Endothelial cell of umbilical vein (primary cell): ENCODE results near the gene BGN. TPM values are rescaled to one million over a fixed set of nuclear protein-coding genes. Genes with fewer than 3 reads are reported as not detected.

Experiments
- BruUV-seq: library from RNA; stranded (reverse); fragments of 400-500 nt; replicated peaks from 2 replicates; lab custom pipeline; 2021; lab: Mats Ljungman, UMichigan
- CTCF ChIA-PET: fragments of 300-600, 350-600 bp; sonication (Branson Sonifier 250); formaldehyde crosslinking; loops from one replicate; lab custom pipeline; 2021; ENCODE audit warnings: antibody characterized with exemption, inconsistent platforms; lab: Charles Lee
- POLR2A ChIA-PET: fragments of 300-600, 350-600 bp; sonication (Branson Sonifier 250); formaldehyde crosslinking; loops from one replicate; lab custom pipeline; 2021; ENCODE audit warnings: antibody characterized with exemption, inconsistent platforms; lab: Charles Lee
- DNase-seq: peaks from one replicate; pipeline ENCODE4 v3.0.0-alpha.2; 2011; ENCODE audit warnings: low read depth, low spot score
- FAIRE-seq: peaks from 2 replicates; lab custom pipeline; 2011; peaks lifted over from hg19 to GRCh38; lab: Jason Lieb, UNC
- H2AFZ ChIP-seq: 2 replicates; pipeline ENCODE4 v1.6.0; 2012; ENCODE audit warnings: low read depth, low read length, control low read depth, inconsistent platforms
- H3K27ac ChIP-seq: 2 replicates; pipeline ENCODE4 v1.5.1; 2011; ENCODE audit warnings: low read depth, mild to moderate bottlenecking, control low read depth, low read length, moderate library complexity; ENCODE audit not compliant: insufficient read depth
- H3K27me3 ChIP-seq, 2 experiments: 2 replicates each; pipeline versions ENCODE4 v1.6.0 to v1.6.1; 2011; ENCODE audit warnings: low read length in 2 of 2, mixed read lengths in 1 of 2; ENCODE audit not compliant: control insufficient read depth in 2 of 2, insufficient read depth in 2 of 2
- H3K36me3 ChIP-seq, 2 experiments: 2 replicates in 1 of 2; 3 replicates in 1 of 2; pipeline ENCODE4 v1.5.1; 2011; ENCODE audit warnings: low read length in 2 of 2, mild to moderate bottlenecking in 1 of 2, moderate library complexity in 1 of 2; ENCODE audit not compliant: control insufficient read depth in 2 of 2, insufficient read depth in 2 of 2; ENCODE audit errors: extremely low read depth in 1 of 2
- H3K4me1 ChIP-seq: 3 replicates; pipeline ENCODE4 v1.5.1; 2011; ENCODE audit warnings: mild to moderate bottlenecking, low read length; ENCODE audit not compliant: control insufficient read depth, insufficient read depth; ENCODE audit errors: extremely low read depth
- H3K4me2 ChIP-seq: 2 replicates; pipeline ENCODE4 v1.6.1; 2011; ENCODE audit warnings: low read length, control low read depth, mixed read lengths; ENCODE audit not compliant: insufficient read depth
- H3K4me3 ChIP-seq, 3 experiments: fragments of 200-600 bp in 1 of 3; sonication (generic), shearing (Covaris generic) in 1 of 3; replicated peaks in 1 of 3; 2 replicates each; pipeline ENCODE4 v1.5.1; 2011 to 2016; ENCODE audit warnings: control low read depth in 3 of 3, low read length in 3 of 3, mild to moderate bottlenecking in 2 of 3, inconsistent platforms in 1 of 3, low read depth in 1 of 3, moderate library complexity in 1 of 3; ENCODE audit not compliant: insufficient read depth in 1 of 3
- H3K79me2 ChIP-seq: 2 replicates; pipeline ENCODE4 v1.6.0; 2012; ENCODE audit warnings: low read length, inconsistent platforms; ENCODE audit not compliant: control insufficient read depth, insufficient read depth
- H3K9ac ChIP-seq: replicated peaks from 2 replicates; pipeline ENCODE3; 2011; ENCODE audit warnings: low read length, control low read depth; ENCODE audit not compliant: insufficient read depth; ENCODE audit errors: extremely low read depth
- H3K9me1 ChIP-seq: replicated peaks from 3 replicates; pipeline ENCODE4 v1.6.0; 2011; ENCODE audit warnings: mild to moderate bottlenecking, low read length; ENCODE audit not compliant: control insufficient read depth, insufficient read depth; ENCODE audit errors: extremely low read depth
- H3K9me3 ChIP-seq: replicated peaks from 2 replicates; pipeline ENCODE4 v1.5.1; 2012; ENCODE audit warnings: low read length, inconsistent platforms; ENCODE audit not compliant: control insufficient read depth, insufficient read depth
- H4K20me1 ChIP-seq: replicated peaks from 2 replicates; pipeline ENCODE3; 2011; ENCODE audit warnings: mild to moderate bottlenecking, low read length; ENCODE audit not compliant: control insufficient read depth, insufficient read depth; ENCODE audit errors: extremely low read depth
- EZH2 ChIP-seq: IDR thresholded peaks from 2 replicates; pipeline ENCODE4 v1.6.1; 2012; ENCODE audit warnings: borderline replicate concordance, low read depth, mild to moderate bottlenecking, moderate library complexity, low read length, inconsistent platforms; ENCODE audit not compliant: severe bottlenecking
- FOS ChIP-seq: IDR thresholded peaks from 2 replicates; pipeline ENCODE4 v1.6.1; 2011; ENCODE audit warnings: mild to moderate bottlenecking, low read length, moderate library complexity, borderline replicate concordance; ENCODE audit not compliant: insufficient read depth
- GATA2 ChIP-seq: IDR thresholded peaks from 2 replicates; pipeline ENCODE4 v1.7.0; 2011; ENCODE audit warnings: low read depth, mild to moderate bottlenecking, moderate library complexity, mixed read lengths, low read length; ENCODE audit not compliant: insufficient read length, insufficient read depth
- JUN ChIP-seq: IDR thresholded peaks from 2 replicates; pipeline ENCODE4 v1.6.1; 2011; ENCODE audit warnings: borderline replicate concordance, low read depth; ENCODE audit not compliant: insufficient read length, insufficient read depth
- MYC ChIP-seq: IDR thresholded peaks from one replicate; pipeline ENCODE4 v1.6.1; 2011; ENCODE audit warnings: mild to moderate bottlenecking, low read depth, low read length
- POLR2A ChIP-seq: IDR thresholded peaks from 2 replicates; pipeline ENCODE4 v1.6.1; 2012; ENCODE audit warnings: low read depth, mild to moderate bottlenecking, control low read depth, low read length
- POLR2AphosphoS5 ChIP-seq: IDR thresholded peaks from 2 replicates; pipeline ENCODE4 v1.6.1; 2012; ENCODE audit warnings: low read depth, mild to moderate bottlenecking, control low read depth, low read length, moderate library complexity; ENCODE audit not compliant: insufficient read depth
- dilution Hi-C: fragments of 300-500 bp; cut with MboI; formaldehyde crosslinking; loops from one replicate; pipeline ENCODE4 v1.15.0; 2019; ENCODE audit warnings: low sequenced_read_pairs; ENCODE audit not compliant: extremely low pct_ligation_motif_present
- intact Hi-C: fragments of 100-400 bp; cut with micrococcal nuclease; formaldehyde crosslinking; loops from one replicate; pipeline ENCODE4 v1.10.0; 2022
- polyA plus RNA-seq, 4 experiments: library from polyadenylated mRNA; depleted of rRNA in 3 of 4; stranded (reverse) in 3 of 4; unstranded in 1 of 4; fragments of >200 nt; gene quantifications; 2 replicates each; pipeline versions ENCODE4 v1.2.1 to v1.2.3, GENCODE V29; 2011 to 2012; ENCODE audit warnings: missing spikeins in 1 of 4
- total RNA-seq: library from RNA; stranded (reverse); gene quantifications from 2 replicates; pipeline ENCODE4 v1.2.3, GENCODE V29; 2021
- TF ChIP-seq, protein P1 (sequence below), 2 donors: IDR thresholded peaks; 1 replicate in 1 of 2; 2 replicates in 1 of 2; pipeline ENCODE4 v1.5.1; 2011; ENCODE audit warnings: low read length in 2 of 2, mild to moderate bottlenecking in 2 of 2, moderate library complexity in 2 of 2, control low read depth in 1 of 2, inconsistent platforms in 1 of 2, low read depth in 1 of 2; ENCODE audit not compliant: insufficient read depth in 1 of 2; ENCODE audit errors: extremely low read depth in 1 of 2
- TF ChIP-seq, protein P2 (sequence below): IDR thresholded peaks from 2 replicates; pipeline ENCODE4 v1.6.1; 2011; ENCODE audit not compliant: insufficient read depth, insufficient read length

The BGN gene
- total and polyA plus RNA-seq, 2 donors (not counting 3 experiments of a cell fraction or from before 2014, with no cell fraction given): 479 to 879 TPM

DNA sequence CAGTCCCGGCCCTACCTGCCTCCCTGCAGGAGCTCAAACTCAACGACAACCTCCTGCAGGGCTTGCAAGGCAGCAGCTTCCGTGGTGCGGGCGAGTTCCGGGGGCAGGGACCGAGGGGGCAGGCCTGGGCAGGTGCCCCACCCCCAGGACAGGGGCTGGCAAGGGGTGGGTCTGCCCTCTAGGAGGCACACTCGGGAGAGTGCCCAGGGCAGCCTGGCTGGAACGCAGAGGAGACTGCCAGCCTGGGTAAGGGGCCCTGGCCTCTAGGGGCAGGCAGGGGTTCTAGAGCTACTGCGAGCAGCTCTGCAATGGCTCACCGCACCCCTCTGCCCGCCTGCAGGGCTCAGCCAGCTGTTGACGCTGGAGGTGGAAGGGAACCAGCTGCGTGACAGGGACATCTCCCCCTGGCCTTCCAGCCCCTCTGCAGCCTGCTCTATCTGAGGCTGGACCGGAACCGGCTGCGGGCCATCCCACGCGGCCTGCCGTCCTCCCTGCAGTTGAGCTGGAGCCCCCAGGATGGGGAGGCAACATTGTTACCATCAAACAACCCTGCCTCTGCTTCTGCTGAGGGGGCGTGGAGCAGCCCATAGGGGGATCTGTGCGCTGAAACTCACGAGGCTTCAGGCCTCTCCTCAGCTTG, 12.3 kb upstream of the BGN start:
- TF ChIP-seq POLR2A: no peak
- no peak for TF ChIP-seq JUN
- TF ChIP-seq EZH2: no peak
- TF ChIP-seq, protein P1, sequence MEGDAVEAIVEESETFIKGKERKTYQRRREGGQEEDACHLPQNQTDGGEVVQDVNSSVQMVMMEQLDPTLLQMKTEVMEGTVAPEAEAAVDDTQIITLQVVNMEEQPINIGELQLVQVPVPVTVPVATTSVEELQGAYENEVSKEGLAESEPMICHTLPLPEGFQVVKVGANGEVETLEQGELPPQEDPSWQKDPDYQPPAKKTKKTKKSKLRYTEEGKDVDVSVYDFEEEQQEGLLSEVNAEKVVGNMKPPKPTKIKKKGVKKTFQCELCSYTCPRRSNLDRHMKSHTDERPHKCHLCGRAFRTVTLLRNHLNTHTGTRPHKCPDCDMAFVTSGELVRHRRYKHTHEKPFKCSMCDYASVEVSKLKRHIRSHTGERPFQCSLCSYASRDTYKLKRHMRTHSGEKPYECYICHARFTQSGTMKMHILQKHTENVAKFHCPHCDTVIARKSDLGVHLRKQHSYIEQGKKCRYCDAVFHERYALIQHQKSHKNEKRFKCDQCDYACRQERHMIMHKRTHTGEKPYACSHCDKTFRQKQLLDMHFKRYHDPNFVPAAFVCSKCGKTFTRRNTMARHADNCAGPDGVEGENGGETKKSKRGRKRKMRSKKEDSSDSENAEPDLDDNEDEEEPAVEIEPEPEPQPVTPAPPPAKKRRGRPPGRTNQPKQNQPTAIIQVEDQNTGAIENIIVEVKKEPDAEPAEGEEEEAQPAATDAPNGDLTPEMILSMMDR (IDR thresholded peaks at IDR 0.05; ENCODE audit: extremely low read depth in 1 of 2, insufficient read depth in 1 of 2, low read depth in 1 of 2, low read length in 2 of 2): no peak
- TF ChIP-seq POLR2AphosphoS5: no peak
- TF ChIP-seq, protein P2, sequence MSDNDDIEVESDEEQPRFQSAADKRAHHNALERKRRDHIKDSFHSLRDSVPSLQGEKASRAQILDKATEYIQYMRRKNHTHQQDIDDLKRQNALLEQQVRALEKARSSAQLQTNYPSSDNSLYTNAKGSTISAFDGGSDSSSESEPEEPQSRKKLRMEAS: no peak
- TF ChIP-seq FOS: no peak
- TF ChIP-seq MYC: no peak
- no peak for TF ChIP-seq GATA2
- no peaks in the 10 kb centered on the region for H3K79me2 ChIP-seq
- ChIA-PET CTCF (interaction anchor here (1.5 to 1.8 kb wide), 2 partner anchors 12 kb away, joined by 3 to 4 read pairs; partner anchors contain the start of genes BGN and HAUS7), POLR2A (no interaction called here)
- H2AFZ ChIP-seq: no peak overlapping the region
- H3K4me3 ChIP-seq: no peak overlapping the region
- no peak overlapping the region for H3K9ac ChIP-seq
- BruUV-seq: no TSS peak
- no peak overlapping the region for H3K4me2 ChIP-seq
- H3K9me1 ChIP-seq: no peaks in the 10 kb centered on the region
- H3K9me3 ChIP-seq: no peaks in the 10 kb centered on the region
- dilution Hi-C loops: no loop called here
- H4K20me1 ChIP-seq: no peaks in the 10 kb centered on the region
- intact Hi-C loops: no loop called here
- no peaks in the 10 kb centered on the region for H3K36me3 ChIP-seq
- peaks cover 9% of the 10 kb centered on the region for H3K4me1 ChIP-seq
- no peak overlapping the region for H3K27ac ChIP-seq
- H3K27me3 ChIP-seq: no peaks in the 10 kb centered on the region
- no peak for DNase-seq
- no peak for FAIRE-seq
